Measurements from ENCODE around the gene OGFRL1. TPM values are rescaled to one million over a fixed set of nuclear protein-coding genes. Genes with fewer than 3 reads are reported as not detected.

OGFRL1 gene
- total RNA-seq, 4 donors from 2014 or later: 35.5 to 73.3 (median 65.7) TPM

DNA sequence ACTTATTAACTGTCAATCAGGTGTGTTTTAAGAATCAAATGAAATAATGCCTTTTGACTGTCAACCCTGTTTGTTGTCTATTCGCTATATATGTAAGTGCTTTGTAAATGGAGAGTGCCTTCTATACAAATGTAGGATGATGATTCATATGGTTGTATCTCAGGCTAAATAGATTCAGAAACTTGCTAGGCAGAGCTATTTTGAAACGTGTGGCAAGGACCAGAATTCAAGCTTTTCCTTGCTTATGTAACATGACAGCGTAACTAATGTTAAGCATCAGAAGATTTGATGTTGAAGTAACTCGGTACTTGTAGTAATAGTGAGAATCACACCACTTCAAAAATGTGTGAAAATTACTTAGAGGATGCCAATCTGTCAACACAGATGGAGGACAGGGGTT, 3.4 kb downstream of the OGFRL1 start:
- TF ChIP-seq, protein P1, sequence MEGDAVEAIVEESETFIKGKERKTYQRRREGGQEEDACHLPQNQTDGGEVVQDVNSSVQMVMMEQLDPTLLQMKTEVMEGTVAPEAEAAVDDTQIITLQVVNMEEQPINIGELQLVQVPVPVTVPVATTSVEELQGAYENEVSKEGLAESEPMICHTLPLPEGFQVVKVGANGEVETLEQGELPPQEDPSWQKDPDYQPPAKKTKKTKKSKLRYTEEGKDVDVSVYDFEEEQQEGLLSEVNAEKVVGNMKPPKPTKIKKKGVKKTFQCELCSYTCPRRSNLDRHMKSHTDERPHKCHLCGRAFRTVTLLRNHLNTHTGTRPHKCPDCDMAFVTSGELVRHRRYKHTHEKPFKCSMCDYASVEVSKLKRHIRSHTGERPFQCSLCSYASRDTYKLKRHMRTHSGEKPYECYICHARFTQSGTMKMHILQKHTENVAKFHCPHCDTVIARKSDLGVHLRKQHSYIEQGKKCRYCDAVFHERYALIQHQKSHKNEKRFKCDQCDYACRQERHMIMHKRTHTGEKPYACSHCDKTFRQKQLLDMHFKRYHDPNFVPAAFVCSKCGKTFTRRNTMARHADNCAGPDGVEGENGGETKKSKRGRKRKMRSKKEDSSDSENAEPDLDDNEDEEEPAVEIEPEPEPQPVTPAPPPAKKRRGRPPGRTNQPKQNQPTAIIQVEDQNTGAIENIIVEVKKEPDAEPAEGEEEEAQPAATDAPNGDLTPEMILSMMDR (IDR thresholded peaks at IDR 0.05): no peak
- TF ChIP-seq POLR2AphosphoS5 (IDR thresholded peaks at IDR 0.05) (no peak), POLR2A (IDR thresholded peaks at IDR 0.05) (no peak), EP300 (IDR thresholded peaks at IDR 0.05) (no peak)
- no peak for DNase-seq (ENCODE audit: low spot score in 2 of 2)
- H3K4me1 ChIP-seq: peaks cover 49% of the 10 kb centered on the region
- no peak overlapping the region for H3K27ac ChIP-seq
- WGBS: 43% methylated on average over 4 of the region's 4 CpGs
- no peaks in the 10 kb centered on the region for H3K9me3 ChIP-seq
- no peaks in the 10 kb centered on the region for H3K27me3 ChIP-seq
- H3K36me3 ChIP-seq: peaks cover 33% of the 10 kb centered on the region
- H3K4me3 ChIP-seq: peak overlapping the region; percentile 86

DNA sequence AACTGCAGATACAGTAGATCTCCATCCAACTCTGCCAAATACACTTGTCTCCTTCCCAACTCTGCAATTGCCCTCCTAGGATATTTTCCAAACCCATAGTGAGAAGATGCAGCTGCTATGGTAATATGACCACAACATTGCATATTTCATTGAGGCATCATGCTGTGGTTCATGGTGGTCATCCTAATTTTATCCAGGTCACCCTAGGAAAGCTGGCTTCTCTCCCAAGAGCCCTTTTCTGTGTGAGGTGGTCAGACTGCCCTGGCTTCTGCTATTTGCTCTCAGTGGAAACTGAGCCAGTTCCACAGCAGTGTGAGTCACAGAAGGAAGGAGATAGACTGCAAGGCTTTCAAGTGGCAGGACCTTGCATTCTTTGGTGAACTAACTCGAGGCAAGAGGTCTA, 5.5 kb downstream of the OGFRL1 start:
- Histone ChIP-seq H3K27me3 (no peaks in the 10 kb centered on the region), H3K4me3 (no peak overlapping the region), H3K9me3 (no peaks in the 10 kb centered on the region), H3K27ac (no peak overlapping the region), H3K4me1 (peaks cover 37% of the 10 kb centered on the region), H3K36me3 (peaks cover 48% of the 10 kb centered on the region)
- 58% methylated on average over 1 of the region's 1 CpG for WGBS
- no peak for DNase-seq (ENCODE audit: low spot score in 2 of 2)
- TF ChIP-seq POLR2A (IDR thresholded peaks at IDR 0.05): no peak
- TF ChIP-seq, protein P1 (IDR thresholded peaks at IDR 0.05): no peak
- no peak for TF ChIP-seq POLR2AphosphoS5 (IDR thresholded peaks at IDR 0.05)
- no peak for TF ChIP-seq EP300 (IDR thresholded peaks at IDR 0.05)

DNA sequence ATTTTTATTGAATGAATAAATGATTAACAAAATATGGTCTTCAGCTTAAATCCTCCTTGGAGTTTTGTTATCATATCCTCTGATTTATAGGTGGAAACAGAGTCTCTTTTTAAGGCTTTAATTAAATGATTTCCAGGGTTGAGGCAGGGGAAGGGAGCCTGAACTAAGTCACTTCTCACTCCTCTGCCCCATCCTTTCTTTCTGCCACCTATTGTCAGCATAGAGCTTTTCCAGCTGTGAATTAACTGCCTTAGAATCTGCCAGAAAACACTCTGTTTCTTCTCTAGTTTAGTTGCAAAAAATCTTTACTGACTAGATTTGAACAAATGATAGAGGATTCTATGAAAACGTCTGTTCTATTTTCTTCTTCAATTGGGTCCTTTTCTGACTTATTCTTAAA, 9.8 kb downstream of the OGFRL1 start:
- TF ChIP-seq EP300 (IDR thresholded peaks at IDR 0.05): no peak
- TF ChIP-seq, protein P1 (IDR thresholded peaks at IDR 0.05): no peak
- no peak for TF ChIP-seq POLR2AphosphoS5 (IDR thresholded peaks at IDR 0.05)
- TF ChIP-seq POLR2A (IDR thresholded peaks at IDR 0.05): no peak
- H3K27ac ChIP-seq: no peak overlapping the region
- H3K36me3 ChIP-seq: peaks cover 67% of the 10 kb centered on the region
- no peaks in the 10 kb centered on the region for H3K27me3 ChIP-seq
- 73% methylated on average over 1 of the region's 1 CpG for WGBS
- no peak for DNase-seq (ENCODE audit: low spot score in 2 of 2)
- no peaks in the 10 kb centered on the region for H3K9me3 ChIP-seq
- H3K4me1 ChIP-seq: peaks cover 8% of the 10 kb centered on the region
- no peak overlapping the region for H3K4me3 ChIP-seq

DNA sequence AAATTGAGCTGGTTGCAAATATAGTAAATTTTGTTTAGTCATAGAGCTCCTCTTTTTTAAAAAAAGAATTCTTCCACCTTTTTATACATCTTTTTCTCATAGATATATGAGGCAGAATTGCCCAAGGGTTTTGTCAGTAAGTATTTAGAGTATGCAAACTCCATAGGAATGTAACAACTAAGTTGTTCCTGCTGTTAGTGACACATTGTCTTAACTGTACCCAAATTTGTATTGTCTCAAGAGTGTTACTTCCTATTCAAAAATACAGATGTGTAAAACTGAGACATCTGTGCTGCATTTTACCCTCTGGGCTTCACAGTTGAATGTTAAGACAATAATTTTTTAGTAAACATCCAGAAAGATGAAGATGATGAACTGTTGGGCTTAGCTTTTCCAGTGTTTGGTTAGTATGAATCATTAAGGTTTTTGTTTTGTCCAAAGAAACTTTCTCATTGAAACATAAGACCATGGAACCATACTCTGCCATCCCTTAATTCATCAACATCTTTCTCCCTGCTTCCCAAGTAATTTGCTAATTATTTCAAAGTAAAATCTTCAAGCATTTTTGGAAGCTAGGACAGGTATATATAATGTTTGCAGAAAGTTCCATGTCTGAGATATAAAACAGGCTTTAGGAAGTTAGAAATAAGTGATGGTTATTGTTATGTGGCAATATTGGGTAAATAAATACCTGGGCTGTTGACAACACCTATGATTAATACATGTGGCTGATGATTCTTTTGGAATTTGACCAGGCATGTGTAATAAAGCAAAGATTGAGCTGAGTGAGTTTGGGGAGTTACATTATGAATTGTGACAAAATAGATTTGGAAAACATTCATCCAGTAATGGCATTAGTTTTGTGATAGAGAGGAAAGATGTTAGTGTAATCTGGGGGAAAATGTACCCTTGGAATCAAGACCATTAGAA, 11.2 kb downstream of the OGFRL1 start:
- Histone ChIP-seq H3K36me3 (peaks cover 57% of the 10 kb centered on the region), H3K9me3 (no peaks in the 10 kb centered on the region), H3K27me3 (no peaks in the 10 kb centered on the region), H3K4me3 (no peak overlapping the region), H3K4me1 (no peaks in the 10 kb centered on the region), H3K27ac (no peak overlapping the region)
- DNase-seq (ENCODE audit: low spot score in 2 of 2): no peak
- TF ChIP-seq EP300 (IDR thresholded peaks at IDR 0.05) (no peak), POLR2AphosphoS5 (IDR thresholded peaks at IDR 0.05) (no peak), POLR2A (IDR thresholded peaks at IDR 0.05) (no peak)
- TF ChIP-seq, protein P1 (IDR thresholded peaks at IDR 0.05): no peak

DNA sequence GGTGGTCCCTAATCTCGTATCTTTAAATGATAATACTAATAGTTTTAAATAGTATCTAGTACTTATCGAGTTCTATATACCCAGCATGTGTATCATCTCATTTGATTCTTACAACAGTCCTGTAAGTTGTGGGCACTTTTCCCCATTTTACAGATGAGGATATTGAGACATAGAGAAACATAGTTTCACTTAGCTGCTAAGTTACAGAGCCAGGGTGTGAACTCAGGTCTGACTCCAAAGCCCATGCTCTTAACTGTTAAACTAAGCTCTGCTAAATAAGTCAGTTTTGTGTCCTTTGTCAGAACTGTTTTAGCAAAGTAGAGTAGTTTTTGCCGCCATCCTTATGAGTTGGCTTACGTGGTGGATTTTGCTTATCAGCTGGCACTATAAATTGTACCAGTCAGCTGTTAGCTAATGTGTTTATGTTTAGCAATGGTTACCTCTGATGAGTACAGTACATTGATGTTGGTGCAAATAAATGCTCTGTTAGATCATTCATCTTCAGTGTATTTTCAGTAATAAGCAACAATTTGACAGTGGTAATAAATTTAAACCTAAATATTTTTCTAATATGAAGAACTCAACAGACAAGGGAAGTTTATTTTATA, 12.1 kb downstream of the OGFRL1 start:
- TF ChIP-seq POLR2AphosphoS5 (IDR thresholded peaks at IDR 0.05) (no peak), EP300 (IDR thresholded peaks at IDR 0.05) (no peak), POLR2A (IDR thresholded peaks at IDR 0.05) (no peak)
- TF ChIP-seq, protein P1 (IDR thresholded peaks at IDR 0.05): no peak

More for the DNA sequence above, 12.1 kb downstream of the OGFRL1 start:
- H3K27me3 ChIP-seq: no peaks in the 10 kb centered on the region
- no peak overlapping the region for H3K27ac ChIP-seq
- H3K4me1 ChIP-seq: no peaks in the 10 kb centered on the region
- no peaks in the 10 kb centered on the region for H3K9me3 ChIP-seq
- peaks cover 48% of the 10 kb centered on the region for H3K36me3 ChIP-seq
- WGBS: 93% methylated on average over 4 of the region's 4 CpGs
- no peak overlapping the region for H3K4me3 ChIP-seq
- no peak for DNase-seq (ENCODE audit: low spot score in 2 of 2)

Measured in suprapubic skin (tissue), 4 donors.